DOHH2 (cell line): Measurements from ENCODE around the gene RBMS3.

Experiments
- CTCF ChIP-seq: fragments of 200-600 bp; sonication (generic); IDR thresholded peaks from one replicate; pipeline ENCODE4 v1.5.1; 2014; ENCODE audit warnings: antibody characterized with exemption, mild to moderate bottlenecking, low read depth, low read length; ENCODE audit not compliant: poor library complexity, severe bottlenecking
- EZH2phosphoT487 ChIP-seq: fragments of 200-600 bp; sonication (generic); IDR thresholded peaks from 2 replicates; pipeline ENCODE4 v1.6.1; 2017; ENCODE audit warnings: borderline replicate concordance, mild to moderate bottlenecking, antibody characterized with exemption, low read length, moderate library complexity, mixed read lengths

- no peak for TF ChIP-seq CTCF
- TF ChIP-seq EZH2phosphoT487 = no peak
These were observed 5.6 kb upstream of the RBMS3 start for GRCh38 chr3:29275309-29275708.
